ENCODE results near the gene RFX4.

The RFX4 gene

GRCh38 chr12:106681210-106681609 lies 98.4 kb downstream of the RFX4 start:
- Histone ChIP-seq H3K4me3 (ENCODE audit: severe bottlenecking) (no peak overlapping the region), H3K9me3 (ENCODE audit: severe bottlenecking) (no peaks in the 10 kb centered on the region), H3K36me3 (ENCODE audit: low read depth) (no peaks in the 10 kb centered on the region), H3K4me1 (ENCODE audit: insufficient read depth, poor library complexity, severe bottlenecking) (no peaks in the 10 kb centered on the region), H3K27ac (ENCODE audit: poor library complexity, severe bottlenecking) (no peak overlapping the region), H3K27me3 (ENCODE audit: insufficient read depth, poor library complexity, severe bottlenecking) (no peaks in the 10 kb centered on the region)
- TF ChIP-seq CTCF (IDR thresholded peaks at IDR 0.05; ENCODE audit: poor library complexity, severe bottlenecking), result no peak
- DNase-seq (ENCODE audit: low spot score) (no peak), ATAC-seq (ENCODE audit: low read depth) (no peak)

- no peak for TF ChIP-seq CTCF (IDR thresholded peaks at IDR 0.05; ENCODE audit: poor library complexity, severe bottlenecking)
- H3K27ac ChIP-seq (ENCODE audit: poor library complexity, severe bottlenecking), result no peak overlapping the region
- H3K4me3 ChIP-seq (ENCODE audit: severe bottlenecking), result no peak overlapping the region
- H3K4me1 ChIP-seq (ENCODE audit: insufficient read depth, poor library complexity, severe bottlenecking), result no peaks in the 10 kb centered on the region
- ATAC-seq (ENCODE audit: low read depth), result no peak
- no peaks in the 10 kb centered on the region for H3K36me3 ChIP-seq (ENCODE audit: low read depth)
- no peak for DNase-seq (ENCODE audit: low spot score)
- H3K9me3 ChIP-seq (ENCODE audit: severe bottlenecking), result no peaks in the 10 kb centered on the region
- H3K27me3 ChIP-seq (ENCODE audit: insufficient read depth, poor library complexity, severe bottlenecking), result no peaks in the 10 kb centered on the region
Measured at GRCh38 chr12:106682594-106683234, 99.9 kb downstream of the RFX4 start.

GRCh38 chr12:106684497-106684896 lies 101.7 kb downstream of the RFX4 start:
- no peak overlapping the region for H3K27ac ChIP-seq (ENCODE audit: poor library complexity, severe bottlenecking)
- TF ChIP-seq CTCF (IDR thresholded peaks at IDR 0.05; ENCODE audit: poor library complexity, severe bottlenecking), result no peak
- H3K4me1 ChIP-seq (ENCODE audit: insufficient read depth, poor library complexity, severe bottlenecking), result no peaks in the 10 kb centered on the region
- no peaks in the 10 kb centered on the region for H3K9me3 ChIP-seq (ENCODE audit: severe bottlenecking)
- no peaks in the 10 kb centered on the region for H3K36me3 ChIP-seq (ENCODE audit: low read depth)
- H3K4me3 ChIP-seq (ENCODE audit: severe bottlenecking), result no peak overlapping the region
- ATAC-seq (ENCODE audit: low read depth), result no peak
- DNase-seq (ENCODE audit: low spot score), result no peak
- H3K27me3 ChIP-seq (ENCODE audit: insufficient read depth, poor library complexity, severe bottlenecking), result no peaks in the 10 kb centered on the region

GRCh38 chr12:106685381-106685780 lies 102.6 kb downstream of the RFX4 start:
- no peaks in the 10 kb centered on the region for H3K4me1 ChIP-seq (ENCODE audit: insufficient read depth, poor library complexity, severe bottlenecking)
- no peaks in the 10 kb centered on the region for H3K9me3 ChIP-seq (ENCODE audit: severe bottlenecking)
- H3K27me3 ChIP-seq (ENCODE audit: insufficient read depth, poor library complexity, severe bottlenecking), result no peaks in the 10 kb centered on the region
- H3K36me3 ChIP-seq (ENCODE audit: low read depth), result no peaks in the 10 kb centered on the region
- ATAC-seq (ENCODE audit: low read depth) (no peak), DNase-seq (ENCODE audit: low spot score) (no peak)
- TF ChIP-seq CTCF (IDR thresholded peaks at IDR 0.05; ENCODE audit: poor library complexity, severe bottlenecking), result no peak
- no peak overlapping the region for H3K4me3 ChIP-seq (ENCODE audit: severe bottlenecking)
- H3K27ac ChIP-seq (ENCODE audit: poor library complexity, severe bottlenecking), result no peak overlapping the region

- TF ChIP-seq CTCF (IDR thresholded peaks at IDR 0.05; ENCODE audit: poor library complexity, severe bottlenecking), result no peak
- DNase-seq (ENCODE audit: low spot score), result no peak
Measured at GRCh38 chr12:106687672-106688071, 104.9 kb downstream of the RFX4 start.

More at GRCh38 chr12:106687672-106688071, 104.9 kb downstream of the RFX4 start:
- no peaks in the 10 kb centered on the region for H3K9me3 ChIP-seq (ENCODE audit: severe bottlenecking)
- ATAC-seq (ENCODE audit: low read depth), result no peak
- H3K4me1 ChIP-seq (ENCODE audit: insufficient read depth, poor library complexity, severe bottlenecking), result no peaks in the 10 kb centered on the region
- no peaks in the 10 kb centered on the region for H3K27me3 ChIP-seq (ENCODE audit: insufficient read depth, poor library complexity, severe bottlenecking)
- H3K4me3 ChIP-seq (ENCODE audit: severe bottlenecking), result no peak overlapping the region
- H3K36me3 ChIP-seq (ENCODE audit: low read depth), result no peaks in the 10 kb centered on the region
- H3K27ac ChIP-seq (ENCODE audit: poor library complexity, severe bottlenecking), result no peak overlapping the region

All from RWPE2 (cell line).